BLaER1 treated with 17β-estradiol and CSF1 and Interleukin-3, amounts not matched to agents 10 nM and 100 nM (cell line): ENCODE data around the gene SSH2.
"Not testable (repeated sequence)": the region's sequence is repeated elsewhere in the genome, so short reads cannot be mapped to it uniquely, and the experiment has no call there.

Experiments used
- H3K27ac ChIP-seq, 11 experiments: shearing (Covaris generic); formaldehyde crosslinking; 2 replicates each; pipeline ENCODE4 v1.8.1; 2022
- H3K27me3 ChIP-seq, 11 experiments: shearing (Covaris generic); formaldehyde crosslinking; 2 replicates each; pipeline ENCODE4 v1.8.1; 2022
- H3K36me3 ChIP-seq, 11 experiments: shearing (Covaris generic); formaldehyde crosslinking; 2 replicates each; pipeline ENCODE4 v1.8.1; 2022
- H3K4me1 ChIP-seq, 10 experiments: shearing (Covaris generic); formaldehyde crosslinking; 2 replicates each; pipeline ENCODE4 v1.8.1; 2022
- H3K4me2 ChIP-seq, 11 experiments: shearing (Covaris generic); formaldehyde crosslinking; 2 replicates each; pipeline ENCODE4 v1.8.1; 2022
- H3K4me3 ChIP-seq, 10 experiments: shearing (Covaris generic); formaldehyde crosslinking; 2 replicates each; pipeline ENCODE4 v1.8.1; 2022
- H3K9ac ChIP-seq, 11 experiments: shearing (Covaris generic); formaldehyde crosslinking; 2 replicates each; pipeline ENCODE4 v1.8.1; 2022
- H3K9me3 ChIP-seq, 11 experiments: shearing (Covaris generic); formaldehyde crosslinking; replicated peaks in 1 of 11; 2 replicates each; pipeline ENCODE4 v1.8.1; 2022
- H4K20me1 ChIP-seq, 11 experiments: shearing (Covaris generic); formaldehyde crosslinking; 2 replicates each; pipeline ENCODE4 v1.8.1; 2022
- Cebpa-rat ChIP-seq, 11 experiments: shearing (Covaris generic); IDR thresholded peaks; 2 replicates each; pipeline ENCODE4 v1.8.1; 2022

The SSH2 gene

DNA sequence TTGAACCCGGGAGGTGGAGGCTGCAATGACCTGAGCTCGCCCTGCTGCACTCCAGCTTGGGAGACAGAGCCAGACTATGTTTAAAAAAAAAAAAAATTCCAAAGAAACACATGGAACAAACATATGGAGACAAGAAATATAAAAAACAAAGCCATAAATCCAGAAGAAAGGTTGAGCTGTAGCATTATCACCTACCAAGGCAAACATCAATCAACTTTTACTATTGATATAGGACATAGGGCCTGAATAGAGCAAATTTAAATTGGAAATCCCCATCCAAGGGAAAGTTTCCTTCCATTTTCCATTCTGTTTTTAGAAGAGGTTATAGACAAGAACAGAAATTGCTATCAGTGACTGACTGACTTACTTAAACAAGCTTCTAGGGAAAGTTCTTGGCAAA lies 56.6 kb downstream of the SSH2 start:
- H4K20me1 ChIP-seq, result peaks cover 10 to 28% (median 20%) of the 10 kb centered on the region in 11 experiments; a peak in 15 of 22 replicates
- no peak overlapping the region for H3K4me3 ChIP-seq
- H3K9me3 ChIP-seq, result peaks cover 4 to 32% (median 24%) of the 10 kb centered on the region in 11 experiments; a peak in 18 of 22 replicates
- H3K27ac ChIP-seq, result no peak overlapping the region
- H3K4me2 ChIP-seq, result no peak overlapping the region
- H3K9ac ChIP-seq, result no peak overlapping the region
- peaks cover 2 to 24% (median 15%) of the 10 kb centered on the region in 10 experiments; a peak in 18 of 20 replicates for H3K4me1 ChIP-seq
- no peak for TF ChIP-seq Cebpa-rat (IDR thresholded peaks at IDR 0.05)
- no peaks in the 10 kb centered on the region for H3K27me3 ChIP-seq
- H3K36me3 ChIP-seq, result peaks cover 0 to 22% (median 17%) of the 10 kb centered on the region in 11 experiments; a peak in 16 of 22 replicates

DNA sequence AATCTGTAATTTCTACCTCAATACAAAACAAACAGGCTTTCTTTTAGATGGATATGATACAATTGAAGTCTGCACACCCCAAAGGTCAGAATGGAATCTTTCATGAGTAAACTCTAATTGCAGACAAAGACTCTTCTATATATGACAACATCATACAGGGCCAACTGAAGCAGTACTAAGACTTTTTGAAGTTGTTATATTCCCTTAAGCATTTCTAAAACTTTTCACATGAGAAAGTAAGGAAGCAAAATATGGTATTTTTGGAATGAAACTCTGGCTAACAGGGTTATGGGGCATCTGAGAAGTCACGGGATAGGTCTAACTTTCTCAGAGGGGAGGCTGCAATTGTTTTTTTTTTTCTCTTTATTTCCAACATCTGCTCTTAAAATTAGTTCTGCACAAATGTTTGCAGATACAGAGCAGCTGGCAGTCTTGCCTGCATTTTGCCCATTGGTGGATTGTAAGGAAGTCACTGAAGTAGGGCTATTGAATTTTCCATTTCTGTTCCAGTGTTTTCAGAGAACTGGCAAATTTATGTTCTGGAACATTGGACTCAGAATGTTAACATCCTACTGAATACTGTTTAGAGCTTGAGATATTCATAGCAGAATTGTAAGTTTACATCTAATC lies 59.1 kb downstream of the SSH2 start:
- Histone ChIP-seq H4K20me1 (peaks cover 29 to 54% (median 40%) of the 10 kb centered on the region in 11 experiments; a peak in 19 of 22 replicates), H3K4me2 (peak overlapping the region in 1 of 11 experiments; percentile 4; a peak in 3 of 22 replicates), H3K9ac (no peak overlapping the region), H3K27ac (no peak overlapping the region), H3K4me3 (no peak overlapping the region), H3K27me3 (no peaks in the 10 kb centered on the region), H3K4me1 (peaks cover 24 to 47% (median 39%) of the 10 kb centered on the region in 10 experiments), H3K36me3 (peaks cover 0 to 4% (median 0%) of the 10 kb centered on the region in 11 experiments; a peak in 3 of 22 replicates), H3K9me3 (peaks cover 0 to 8% (median under 1%) of the 10 kb centered on the region in 11 experiments; a peak in 5 of 22 replicates)
- no peak for TF ChIP-seq Cebpa-rat (IDR thresholded peaks at IDR 0.05)

DNA sequence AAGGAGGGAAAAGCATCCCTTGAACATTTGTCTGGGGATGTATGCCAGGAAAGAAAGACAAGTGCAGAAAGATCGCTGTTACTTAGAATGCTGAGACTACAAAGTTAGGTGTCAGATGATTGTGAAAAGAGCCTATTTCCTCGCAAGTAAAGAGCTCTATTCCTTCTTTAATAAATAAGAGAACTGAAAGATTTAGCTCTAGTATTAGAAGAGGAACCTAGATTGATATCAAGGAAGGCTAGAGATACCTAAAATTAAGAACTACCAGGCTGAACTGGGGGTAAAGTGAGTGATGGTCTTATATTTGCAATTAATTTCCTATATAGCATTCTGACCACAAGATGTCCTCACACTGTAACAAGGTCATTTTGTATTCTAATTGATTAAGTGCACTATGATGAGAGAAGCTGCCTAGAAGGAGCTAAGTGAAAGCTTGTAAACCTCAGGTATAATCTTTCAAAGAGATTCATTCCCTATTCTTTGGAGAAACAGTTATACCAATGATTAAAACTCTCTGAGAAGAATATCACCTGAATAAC lies 62.3 kb downstream of the SSH2 start:
- Histone ChIP-seq H3K27ac (no peak overlapping the region), H3K9me3 (peaks cover 0 to 12% (median 2%) of the 10 kb centered on the region in 11 experiments; a peak in 7 of 22 replicates), H3K4me1 (peaks cover 21 to 56% (median 37%) of the 10 kb centered on the region in 10 experiments), H3K9ac (peak overlapping the region in 4 of 11 experiments; percentile 3 to 47 (median 12); a peak in 4 of 22 replicates), H4K20me1 (peaks cover 29 to 63% (median 40%) of the 10 kb centered on the region in 11 experiments; a peak in 19 of 22 replicates), H3K4me2 (peak overlapping the region; percentile 20 to 75 (median 52); a peak in 21 of 22 replicates), H3K27me3 (no peaks in the 10 kb centered on the region), H3K36me3 (peaks cover 0 to 19% (median 6%) of the 10 kb centered on the region in 11 experiments; a peak in 5 of 22 replicates), H3K4me3 (no peak overlapping the region)
- TF ChIP-seq Cebpa-rat (IDR thresholded peaks at IDR 0.05), result no peak

DNA sequence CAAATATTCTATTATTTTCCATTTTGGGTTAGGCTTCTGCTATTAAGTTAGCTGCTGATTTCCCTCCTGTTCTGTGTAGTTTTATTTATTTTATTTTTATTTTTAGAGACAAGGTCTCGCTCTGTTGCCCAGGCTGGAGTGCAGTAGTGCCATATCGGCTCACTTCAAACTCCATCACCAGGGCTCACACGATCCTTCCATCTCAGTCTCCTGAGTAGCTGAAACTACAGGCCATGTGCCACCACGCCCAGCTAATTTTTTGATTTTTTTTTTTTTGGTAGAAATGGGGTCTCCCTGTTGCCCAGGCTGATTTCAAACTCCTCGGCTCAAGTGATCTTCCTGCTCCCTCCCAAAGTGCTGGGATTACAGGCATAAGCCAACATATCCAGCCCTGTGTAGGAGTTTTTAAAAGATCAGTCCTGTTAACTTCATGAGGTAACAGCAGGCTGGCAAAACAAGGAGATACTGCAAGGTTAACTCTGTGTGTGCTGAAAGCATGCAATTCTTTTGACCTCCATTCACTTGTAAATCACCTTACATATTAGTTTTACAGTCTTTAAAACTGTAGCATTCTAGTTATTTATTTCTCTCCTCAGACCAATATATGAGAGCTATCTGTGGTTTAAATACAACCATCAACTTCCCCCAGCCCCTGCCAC lies 63.2 kb downstream of the SSH2 start:
- TF ChIP-seq Cebpa-rat (IDR thresholded peaks at IDR 0.05), result no peak
- Histone ChIP-seq H3K4me2 (peak overlapping the region; percentile 16 to 75 (median 52)), H3K27ac (0 out of 22 replicates have a peak overlapping the region, but pooled peaks of 1 of the 11 experiments have one; percentile 9)

DNA sequence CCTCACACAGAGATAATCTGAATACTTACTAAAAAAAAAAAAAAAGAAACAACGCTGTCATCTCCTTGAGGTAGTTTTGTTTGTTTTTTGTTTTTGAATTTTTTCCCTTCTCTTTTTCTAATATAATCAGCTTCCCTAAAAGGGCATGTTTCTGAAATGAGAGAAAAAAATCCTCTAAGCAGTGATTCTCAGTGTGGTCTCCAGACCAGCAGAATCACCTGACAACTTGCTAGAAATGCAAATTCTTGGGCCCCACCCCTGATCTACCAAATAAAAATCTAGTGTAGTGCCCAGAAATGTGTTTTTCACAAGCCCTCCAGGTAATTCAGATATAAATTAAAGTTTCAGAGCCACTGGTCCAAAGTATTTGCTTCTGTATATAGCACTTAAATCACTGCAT lies 65.4 kb downstream of the SSH2 start:
- no peak overlapping the region for H3K9ac ChIP-seq
- no peak overlapping the region for H3K27ac ChIP-seq
- no peaks in the 10 kb centered on the region for H3K27me3 ChIP-seq
- peaks cover 0 to 50% (median 32%) of the 10 kb centered on the region in 11 experiments; a peak in 19 of 22 replicates for H3K36me3 ChIP-seq
- no peak overlapping the region for H3K4me3 ChIP-seq
- no peak for TF ChIP-seq Cebpa-rat (IDR thresholded peaks at IDR 0.05)
- peak overlapping the region in 1 of 11 experiments; percentile 21; a peak in 1 of 22 replicates for H3K4me2 ChIP-seq
- peaks cover 21 to 49% (median 28%) of the 10 kb centered on the region in 10 experiments for H3K4me1 ChIP-seq
- H4K20me1 ChIP-seq, result peaks cover 26 to 48% (median 35%) of the 10 kb centered on the region in 11 experiments; a peak in 19 of 22 replicates
- H3K9me3 ChIP-seq, result peaks cover 3 to 43% (median 32%) of the 10 kb centered on the region in 11 experiments

More for the DNA sequence above, 63.2 kb downstream of the SSH2 start:
- Histone ChIP-seq H3K27me3 (no peaks in the 10 kb centered on the region), H3K36me3 (peaks cover 0 to 27% (median 12%) of the 10 kb centered on the region in 11 experiments; a peak in 10 of 22 replicates), H3K9me3 (peaks cover 0 to 20% (median 10%) of the 10 kb centered on the region in 11 experiments; a peak in 14 of 22 replicates), H3K4me3 (no peak overlapping the region), H4K20me1 (peaks cover 29 to 64% (median 36%) of the 10 kb centered on the region in 11 experiments; a peak in 19 of 22 replicates), H3K4me1 (peaks cover 21 to 53% (median 34%) of the 10 kb centered on the region in 10 experiments), H3K9ac (peak overlapping the region in 2 of 11 experiments; percentile 11 to 47; a peak in 3 of 22 replicates)

DNA sequence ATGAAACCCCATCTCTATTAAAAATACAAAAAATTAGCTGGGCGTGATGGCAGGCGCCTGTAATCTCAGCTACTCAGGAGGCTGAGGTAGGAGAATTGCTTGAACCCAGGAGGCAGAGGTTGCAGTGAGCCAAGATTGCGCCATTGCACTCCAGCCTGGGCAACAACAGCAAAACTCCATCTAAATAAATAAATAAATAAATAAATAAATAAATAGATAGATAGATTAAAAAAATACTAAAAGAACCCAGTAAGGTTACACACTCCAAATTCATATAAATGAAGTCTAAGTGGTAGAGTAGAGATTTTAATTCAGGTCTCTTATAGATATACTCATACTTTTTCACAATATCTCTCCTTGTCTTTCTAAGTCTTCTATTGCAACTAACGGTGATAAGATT lies 65.9 kb downstream of the SSH2 start:
- Histone ChIP-seq H3K9me3 (peaks cover 8 to 48% (median 37%) of the 10 kb centered on the region in 11 experiments), H4K20me1 (peaks cover 21 to 43% (median 31%) of the 10 kb centered on the region in 11 experiments; a peak in 19 of 22 replicates), H3K36me3 (peaks cover 0 to 53% (median 33%) of the 10 kb centered on the region in 11 experiments; a peak in 19 of 22 replicates), H3K4me1 (peaks cover 21 to 49% (median 27%) of the 10 kb centered on the region in 10 experiments)
- not testable (repeated sequence) for H3K9ac ChIP-seq, H3K27me3 ChIP-seq, H3K27ac ChIP-seq, H3K4me2 ChIP-seq, H3K4me3 ChIP-seq

DNA sequence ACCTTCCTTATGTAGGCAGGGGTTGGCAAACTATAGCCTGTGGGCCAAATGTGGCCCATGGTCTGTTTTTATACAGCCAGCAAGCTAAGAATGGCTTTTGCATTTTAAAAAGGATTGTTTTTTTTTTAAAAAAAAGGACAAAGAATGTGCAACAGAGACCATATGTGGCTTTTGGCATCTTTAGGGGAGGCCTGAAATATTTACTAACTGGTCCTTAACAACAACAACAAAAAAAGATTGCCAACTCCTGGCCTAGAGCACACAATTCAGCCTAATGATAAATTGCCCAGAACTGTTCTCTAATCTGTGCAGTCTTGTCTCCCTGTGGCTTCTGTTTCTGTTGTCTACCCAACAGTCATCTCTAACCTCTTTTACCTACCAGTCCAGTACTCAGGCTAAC lies 67.1 kb downstream of the SSH2 start:
- Histone ChIP-seq H3K9me3 (peaks cover 19 to 60% (median 49%) of the 10 kb centered on the region in 11 experiments), H3K27me3 (no peaks in the 10 kb centered on the region), H3K36me3 (peaks cover 0 to 64% (median 42%) of the 10 kb centered on the region in 11 experiments; a peak in 19 of 22 replicates), H3K9ac (no peak overlapping the region), H3K4me1 (peaks cover 15 to 44% (median 18%) of the 10 kb centered on the region in 10 experiments), H3K4me3 (no peak overlapping the region), H4K20me1 (peaks cover 13 to 34% (median 20%) of the 10 kb centered on the region in 11 experiments; a peak in 19 of 22 replicates), H3K4me2 (no peak overlapping the region), H3K27ac (no peak overlapping the region)
- no peak for TF ChIP-seq Cebpa-rat (IDR thresholded peaks at IDR 0.05)

DNA sequence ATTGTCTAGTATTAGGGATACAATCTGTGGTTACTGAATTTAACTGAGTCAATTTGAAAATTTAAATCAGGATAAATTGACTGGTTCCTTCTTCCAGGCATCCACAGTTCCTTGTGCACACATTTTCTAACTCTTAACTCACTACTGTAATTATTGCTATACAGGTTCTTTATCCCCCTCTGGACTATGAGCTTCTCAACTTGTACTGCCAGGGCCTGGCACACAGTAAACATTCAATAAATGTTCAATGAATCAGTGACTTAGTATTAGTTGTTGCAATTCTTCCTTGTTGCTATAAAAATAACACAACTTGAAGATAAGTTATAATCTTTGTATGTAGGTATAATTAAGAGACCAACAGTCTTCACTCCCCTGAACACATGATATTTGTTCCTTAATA lies 67.9 kb downstream of the SSH2 start:
- Histone ChIP-seq H3K9ac (no peak overlapping the region), H3K4me1 (peaks cover 7 to 36% (median 10%) of the 10 kb centered on the region in 10 experiments), H3K27ac (no peak overlapping the region), H3K36me3 (peaks cover 0 to 71% (median 50%) of the 10 kb centered on the region in 11 experiments; a peak in 20 of 22 replicates), H4K20me1 (peaks cover 5 to 25% (median 12%) of the 10 kb centered on the region in 11 experiments; a peak in 17 of 22 replicates), H3K4me3 (no peak overlapping the region), H3K27me3 (no peaks in the 10 kb centered on the region), H3K4me2 (no peak overlapping the region), H3K9me3 (peaks cover 28 to 68% (median 57%) of the 10 kb centered on the region in 11 experiments)
- TF ChIP-seq Cebpa-rat (IDR thresholded peaks at IDR 0.05), result no peak

DNA sequence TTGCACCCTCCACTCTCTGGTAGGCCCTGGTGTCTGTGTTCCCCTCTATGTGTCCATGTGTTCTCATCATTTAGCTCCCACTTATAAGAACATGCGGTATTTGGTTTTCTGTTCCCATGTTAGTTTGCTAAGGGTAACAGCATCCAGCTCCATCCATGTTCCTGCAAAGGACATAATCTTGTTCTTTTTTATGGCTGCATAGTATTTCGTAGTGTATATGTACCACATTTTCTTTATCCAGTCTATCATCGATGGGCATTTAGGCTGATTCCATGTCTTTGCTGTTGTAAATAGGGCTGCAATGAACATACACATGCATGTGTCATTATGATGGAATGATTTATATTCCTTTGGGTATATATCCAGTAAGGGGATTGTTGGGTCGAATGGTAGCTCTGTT lies 70.6 kb downstream of the SSH2 start:
- Histone ChIP-seq H3K4me1 (peaks cover 0 to 22% (median 15%) of the 10 kb centered on the region in 10 experiments; a peak in 14 of 20 replicates), H3K9me3 (peaks cover 32 to 77% (median 66%) of the 10 kb centered on the region in 11 experiments), H4K20me1 (peaks cover 0 to 15% (median 0%) of the 10 kb centered on the region in 11 experiments; a peak in 1 of 22 replicates), H3K36me3 (peaks cover 0 to 76% (median 58%) of the 10 kb centered on the region in 11 experiments; a peak in 20 of 22 replicates)
- not testable (repeated sequence) for H3K4me3 ChIP-seq, H3K9ac ChIP-seq, H3K27ac ChIP-seq, H3K4me2 ChIP-seq, H3K27me3 ChIP-seq
